ENCODE data around the gene AGBL4.
"Not testable (repeated sequence)": the region's sequence is repeated elsewhere in the genome, so short reads cannot be mapped to it uniquely, and the experiment has no call there.

AGBL4 gene

GRCh38 chr1:49016030-49016977, 1007.5 kb downstream of the AGBL4 start:
- in situ Hi-C loops (cut with HindIII; ENCODE audit: low pct_ligation_motif_present, low pct_unique_long_range_greater_than_20kb, low sequenced_read_pairs) = no loop called here
- DNase-seq = no peak

- DNase-seq = no peak
- in situ Hi-C loops (cut with HindIII; ENCODE audit: low pct_ligation_motif_present, low pct_unique_long_range_greater_than_20kb, low sequenced_read_pairs) = no loop called here
These were observed 1010.7 kb downstream of the AGBL4 start for GRCh38 chr1:49013079-49013478.

GRCh38 chr1:49002981-49003380, 1020.8 kb downstream of the AGBL4 start:
- in situ Hi-C loops (cut with HindIII; ENCODE audit: low pct_ligation_motif_present, low pct_unique_long_range_greater_than_20kb, low sequenced_read_pairs); DNase-seq: not testable (repeated sequence)

- no peak for DNase-seq
- in situ Hi-C loops (cut with HindIII; ENCODE audit: low pct_ligation_motif_present, low pct_unique_long_range_greater_than_20kb, low sequenced_read_pairs) = no loop called here
These were observed 1024.4 kb downstream of the AGBL4 start for GRCh38 chr1:48999321-48999720.

GRCh38 chr1:48996311-48996710, 1027.4 kb downstream of the AGBL4 start:
- in situ Hi-C loops (cut with HindIII; ENCODE audit: low pct_ligation_motif_present, low pct_unique_long_range_greater_than_20kb, low sequenced_read_pairs) = no loop called here
- DNase-seq = no peak

- in situ Hi-C loops (cut with HindIII; ENCODE audit: low pct_ligation_motif_present, low pct_unique_long_range_greater_than_20kb, low sequenced_read_pairs) = no loop called here
- no peak for DNase-seq
These were observed 1035.0 kb downstream of the AGBL4 start for GRCh38 chr1:48988633-48989197.

GRCh38 chr1:48979940-48980339, 1043.8 kb downstream of the AGBL4 start:
- no peak for DNase-seq
- in situ Hi-C loops (cut with HindIII; ENCODE audit: low pct_ligation_motif_present, low pct_unique_long_range_greater_than_20kb, low sequenced_read_pairs) = no loop called here

GRCh38 chr1:48978413-48978812, 1045.3 kb downstream of the AGBL4 start:
- in situ Hi-C loops (cut with HindIII; ENCODE audit: low pct_ligation_motif_present, low pct_unique_long_range_greater_than_20kb, low sequenced_read_pairs) = no loop called here
- no peak for DNase-seq

GRCh38 chr1:48977273-48977672, 1046.5 kb downstream of the AGBL4 start:
- no peak for DNase-seq

GRCh38 chr1:48969971-48970370, 1053.8 kb downstream of the AGBL4 start:
- in situ Hi-C loops (cut with HindIII; ENCODE audit: low pct_ligation_motif_present, low pct_unique_long_range_greater_than_20kb, low sequenced_read_pairs) = no loop called here
- DNase-seq = no peak

More at GRCh38 chr1:48977273-48977672, 1046.5 kb downstream of the AGBL4 start:
- in situ Hi-C loops (cut with HindIII; ENCODE audit: low pct_ligation_motif_present, low pct_unique_long_range_greater_than_20kb, low sequenced_read_pairs) = no loop called here

- in situ Hi-C loops (cut with HindIII; ENCODE audit: low pct_ligation_motif_present, low pct_unique_long_range_greater_than_20kb, low sequenced_read_pairs) = no loop called here
These were observed 1056.4 kb downstream of the AGBL4 start for GRCh38 chr1:48967318-48967717.

GRCh38 chr1:48966583-48966982, 1057.2 kb downstream of the AGBL4 start:
- DNase-seq = no peak
- in situ Hi-C loops (cut with HindIII; ENCODE audit: low pct_ligation_motif_present, low pct_unique_long_range_greater_than_20kb, low sequenced_read_pairs) = no loop called here

More at GRCh38 chr1:48967318-48967717, 1056.4 kb downstream of the AGBL4 start:
- DNase-seq = no peak

- in situ Hi-C loops (cut with HindIII; ENCODE audit: low pct_ligation_motif_present, low pct_unique_long_range_greater_than_20kb, low sequenced_read_pairs) = no loop called here
- DNase-seq = no peak
These were observed 1063.4 kb downstream of the AGBL4 start for GRCh38 chr1:48960320-48960719.

- DNase-seq = no peak
- in situ Hi-C loops (cut with HindIII; ENCODE audit: low pct_ligation_motif_present, low pct_unique_long_range_greater_than_20kb, low sequenced_read_pairs) = no loop called here
These were observed 1068.0 kb downstream of the AGBL4 start for GRCh38 chr1:48955774-48956173.

GRCh38 chr1:48953617-48954016, 1070.1 kb downstream of the AGBL4 start:
- in situ Hi-C loops (cut with HindIII; ENCODE audit: low pct_ligation_motif_present, low pct_unique_long_range_greater_than_20kb, low sequenced_read_pairs) = no loop called here
- DNase-seq = no peak

GRCh38 chr1:48948562-48948961, 1075.2 kb downstream of the AGBL4 start:
- no peak for DNase-seq
- in situ Hi-C loops (cut with HindIII; ENCODE audit: low pct_ligation_motif_present, low pct_unique_long_range_greater_than_20kb, low sequenced_read_pairs) = no loop called here

- in situ Hi-C loops (cut with HindIII; ENCODE audit: low pct_ligation_motif_present, low pct_unique_long_range_greater_than_20kb, low sequenced_read_pairs) = no loop called here
- peak; percentile 3 for DNase-seq
These were observed 1075.8 kb downstream of the AGBL4 start for GRCh38 chr1:48947761-48948537.

- in situ Hi-C loops (cut with HindIII; ENCODE audit: low pct_ligation_motif_present, low pct_unique_long_range_greater_than_20kb, low sequenced_read_pairs) = no loop called here
- DNase-seq = no peak
These were observed 1077.7 kb downstream of the AGBL4 start for GRCh38 chr1:48946070-48946469.

GRCh38 chr1:48944811-48945210, 1078.9 kb downstream of the AGBL4 start:
- DNase-seq = no peak
- in situ Hi-C loops (cut with HindIII; ENCODE audit: low pct_ligation_motif_present, low pct_unique_long_range_greater_than_20kb, low sequenced_read_pairs) = no loop called here
